Common myeloid progenitor, CD34-positive (primary cell): ENCODE measurements around the gene SLC6A16.
"Not testable (repeated sequence)": the region's sequence is repeated elsewhere in the genome, so short reads cannot be mapped to it uniquely, and the experiment has no call there.

Experiments used
- CTCF ChIA-PET: fragments of 350-600 bp; sonication (Branson Sonifier 250); formaldehyde crosslinking; loops from one replicate; lab custom pipeline; 2021; ENCODE audit warnings: antibody characterized with exemption; lab: Charles Lee
- POLR2A ChIA-PET: fragments of 350-600 bp; sonication (Branson Sonifier 250); formaldehyde crosslinking; loops from one replicate; lab custom pipeline; 2021; ENCODE audit warnings: antibody characterized with exemption; lab: Charles Lee
- DNase-seq, 3 donors: peaks; one replicate each; pipeline versions ENCODE4 v3.0.0 to v3.0.0-alpha.2; 2013
- H3K27ac ChIP-seq, 2 experiments: 1 replicate in 1 of 2; 2 replicates in 1 of 2; pipeline ENCODE4 v1.7.0; 2013; ENCODE audit warnings: inconsistent platforms in 2 of 2, low read length in 2 of 2, mild to moderate bottlenecking in 2 of 2, low read depth in 1 of 2, moderate library complexity in 1 of 2; ENCODE audit not compliant: severe bottlenecking in 2 of 2, insufficient read depth in 1 of 2, poor library complexity in 1 of 2
- H3K27me3 ChIP-seq, 5 experiments: replicated peaks in 2 of 5; 1 replicate in 3 of 5; 2 replicates in 2 of 5; pipeline versions ENCODE4 v1.6.1 to v1.7.0; 2013; ENCODE audit warnings: low read length in 4 of 5, mild to moderate bottlenecking in 2 of 5, moderate library complexity in 2 of 5, inconsistent platforms in 1 of 5; ENCODE audit not compliant: insufficient read depth in 5 of 5, control insufficient read depth in 4 of 5
- H3K36me3 ChIP-seq, 4 experiments: 1 replicate in 2 of 4; 2 replicates in 2 of 4; pipeline versions ENCODE4 v1.6.1 to v1.7.0; 2013; ENCODE audit warnings: low read length in 3 of 4, control low read depth in 1 of 4, mild to moderate bottlenecking in 1 of 4; ENCODE audit not compliant: control insufficient read depth in 4 of 4, insufficient read depth in 4 of 4
- H3K4me1 ChIP-seq, 4 experiments: 1 replicate in 3 of 4; 2 replicates in 1 of 4; pipeline versions ENCODE4 v1.6.1 to v1.7.1; 2013; ENCODE audit warnings: low read length in 3 of 4, mild to moderate bottlenecking in 3 of 4, control low read depth in 1 of 4, inconsistent platforms in 1 of 4, moderate library complexity in 1 of 4; ENCODE audit not compliant: control insufficient read depth in 4 of 4, insufficient read depth in 4 of 4; ENCODE audit errors: control extremely low read depth in 1 of 4
- H3K4me3 ChIP-seq, 7 experiments: 1 replicate in 4 of 7; 2 replicates in 3 of 7; pipeline versions ENCODE4 v1.5.1 to v1.7.0; 2013; ENCODE audit warnings: mild to moderate bottlenecking in 7 of 7, low read length in 6 of 7, moderate library complexity in 6 of 7, inconsistent platforms in 2 of 7, low read depth in 2 of 7, control low read depth in 1 of 7; ENCODE audit not compliant: insufficient read depth in 4 of 7, control insufficient read depth in 1 of 7; ENCODE audit errors: extremely low read depth in 1 of 7
- H3K9me3 ChIP-seq, 5 experiments: 1 replicate in 4 of 5; 2 replicates in 1 of 5; pipeline versions ENCODE4 v1.6.1 to v1.7.1; 2013; ENCODE audit warnings: low read length in 4 of 5, mild to moderate bottlenecking in 2 of 5, inconsistent platforms in 1 of 5, low read depth in 1 of 5, moderate library complexity in 1 of 5; ENCODE audit not compliant: control insufficient read depth in 4 of 5, insufficient read depth in 2 of 5; ENCODE audit errors: control extremely low read depth in 1 of 5
- WGBS: methylation state at CpG from one replicate; pipeline ENCODE4 v1.1.5; 2013; ENCODE audit not compliant: insufficient coverage; 5-methylcytosine and 5-hydroxymethylcytosine counted together

Gene SLC6A16

DNA sequence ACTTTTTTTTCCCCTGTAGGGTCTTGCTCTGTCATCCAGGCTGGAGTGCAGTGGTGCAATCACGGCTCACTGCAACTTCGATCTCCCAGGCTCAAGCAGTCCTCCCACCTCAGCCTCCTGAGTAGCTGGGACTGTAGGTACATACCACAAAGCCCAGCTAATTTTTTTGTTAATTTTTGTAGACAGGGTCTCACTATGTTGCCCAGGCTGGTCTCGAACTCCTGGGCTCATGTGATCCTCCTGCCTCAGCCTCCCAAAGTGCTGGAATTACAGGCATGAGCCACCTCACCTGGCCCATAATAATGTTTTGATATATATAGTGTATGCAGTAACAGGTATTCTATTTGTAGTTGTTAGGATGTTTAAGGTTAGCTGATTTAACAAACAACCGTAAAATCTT, 6.2 kb upstream of the SLC6A16 start:
- H3K36me3 ChIP-seq, POLR2A ChIA-PET, H3K4me3 ChIP-seq, DNase-seq, H3K27me3 ChIP-seq, H3K9me3 ChIP-seq, H3K27ac ChIP-seq: not testable (repeated sequence)
- 100% methylated on average over 1 of the region's 4 CpGs for WGBS
- CTCF ChIA-PET, result interaction anchor here (1.0 kb wide), 1 partner anchor 139 kb away, joined by 5 read pairs; no protein-coding TSS in a partner anchor
- peaks cover 2 to 44% (median 34%) of the 10 kb centered on the region in 4 experiments for H3K4me1 ChIP-seq

DNA sequence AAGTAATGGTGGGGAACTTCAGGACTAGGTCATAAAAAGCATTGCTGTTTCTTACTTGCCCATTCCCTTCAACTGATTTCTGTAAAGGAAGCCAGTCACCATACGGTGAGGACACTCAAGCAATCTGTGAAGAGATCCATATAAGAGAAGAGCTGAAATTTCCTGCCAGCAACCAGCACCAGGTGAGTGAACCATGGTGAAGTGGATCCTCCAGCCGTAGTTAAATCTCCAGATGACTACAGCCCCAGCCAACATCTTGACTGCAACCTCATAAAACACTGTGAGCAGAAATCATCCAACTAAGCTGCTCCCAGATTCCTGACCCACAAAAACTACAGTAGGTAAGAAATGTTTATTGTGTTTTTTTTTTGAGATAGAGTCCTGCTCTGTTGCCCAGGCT, 3.8 kb upstream of the SLC6A16 start:
- WGBS, result 100% methylated on average over 2 of the region's 2 CpGs
- H3K27ac ChIP-seq, result no peak overlapping the region

DNA sequence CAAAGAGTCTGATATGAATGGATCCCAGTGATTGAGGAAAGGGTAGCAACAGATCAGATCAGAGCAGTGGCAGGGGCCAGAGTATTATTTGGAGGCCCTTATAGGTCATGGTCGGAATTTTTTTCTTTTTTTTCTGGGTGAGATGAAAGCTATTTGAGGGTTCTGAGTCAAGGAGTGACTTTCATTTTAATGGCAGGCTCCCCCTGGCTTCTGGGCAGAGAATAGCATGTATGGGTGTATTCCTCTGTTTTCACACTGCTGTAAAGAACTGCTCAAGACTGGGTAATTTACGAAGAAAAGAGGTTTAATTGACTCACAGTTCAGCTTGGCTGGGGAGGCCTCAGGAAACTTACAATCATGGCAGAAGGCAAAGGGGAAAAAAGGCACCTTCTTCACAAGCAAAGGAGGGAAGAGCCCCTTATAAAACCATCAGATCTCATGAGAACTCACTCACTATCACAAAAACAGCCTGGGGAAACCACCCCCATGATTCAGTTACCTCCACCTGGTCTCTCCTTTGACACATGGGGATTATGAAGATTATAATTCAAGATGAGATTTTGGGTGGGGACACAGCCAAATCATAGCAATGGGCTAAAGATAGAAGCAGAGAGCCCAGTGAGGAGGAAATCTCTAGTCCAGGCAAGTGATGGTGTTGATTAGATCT, 3.0 kb upstream of the SLC6A16 start:
- CTCF ChIA-PET, result interaction anchor here (0.7 to 1.8 kb wide), 4 partner anchors 12 to 26 kb away, joined by 3 to 10 read pairs (median 3); no protein-coding TSS in a partner anchor
- no peaks in the 10 kb centered on the region for H3K27me3 ChIP-seq
- POLR2A ChIA-PET, result interaction anchor here (0.7 kb wide), 1 partner anchor 732 kb away, joined by 3 read pairs; no protein-coding TSS in a partner anchor
- WGBS, result 60% methylated on average over 1 of the region's 2 CpGs
- no peak overlapping the region for H3K4me3 ChIP-seq
- no peaks in the 10 kb centered on the region for H3K9me3 ChIP-seq
- peak; percentile 48 to 74 (median 71) for DNase-seq
- no peaks in the 10 kb centered on the region for H3K36me3 ChIP-seq
- peaks cover 2 to 13% (median 7%) of the 10 kb centered on the region in 4 experiments for H3K4me1 ChIP-seq
- H3K27ac ChIP-seq, result no peak overlapping the region

More for the DNA sequence above, 3.8 kb upstream of the SLC6A16 start:
- DNase-seq, result no peak
- ChIA-PET POLR2A (interaction anchor here (0.6 kb wide), 1 partner anchor 327 kb away, joined by 5 read pairs; no protein-coding TSS in a partner anchor), CTCF (interaction anchor here (1.4 to 1.8 kb wide), 2 partner anchors 22 to 27 kb away, joined by 3 to 10 read pairs; no protein-coding TSS in a partner anchor)
- peaks cover 2 to 20% (median 14%) of the 10 kb centered on the region in 4 experiments for H3K4me1 ChIP-seq
- H3K27me3 ChIP-seq, result no peaks in the 10 kb centered on the region
- H3K4me3 ChIP-seq, result no peak overlapping the region
- H3K9me3 ChIP-seq, result no peaks in the 10 kb centered on the region
- no peaks in the 10 kb centered on the region for H3K36me3 ChIP-seq

DNA sequence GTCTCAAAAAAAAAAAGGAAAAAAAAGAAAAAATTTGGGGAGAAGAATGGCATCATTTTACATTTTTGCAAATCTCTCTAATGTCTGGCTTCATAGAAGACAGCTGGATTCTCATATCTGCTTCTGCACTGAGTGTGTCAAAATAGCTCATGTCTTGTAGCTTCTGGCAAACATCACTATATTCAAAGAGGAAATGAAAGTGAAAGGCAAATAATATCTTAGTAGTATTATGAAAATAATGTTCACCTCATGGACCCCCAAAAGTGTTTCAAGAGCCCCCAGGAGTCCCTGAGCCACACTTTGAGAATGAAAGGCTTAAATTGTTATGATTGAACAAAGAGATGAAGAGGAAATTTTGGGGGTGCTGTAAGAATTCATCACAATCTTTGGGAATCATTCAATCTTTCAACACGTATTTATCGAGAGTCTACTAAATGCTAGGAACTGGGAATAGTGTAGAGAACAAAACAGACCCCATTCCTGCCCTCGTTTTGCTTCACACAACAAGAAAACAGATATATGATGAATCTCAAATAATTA, 1.2 kb upstream of the SLC6A16 start:
- WGBS, result no CpG with 5 or more reads among the region's 3 CpGs
- Histone ChIP-seq H3K36me3 (no peaks in the 10 kb centered on the region), H3K4me3 (no peak overlapping the region), H3K4me1 (no peaks in the 10 kb centered on the region), H3K27me3 (no peaks in the 10 kb centered on the region), H3K9me3 (peaks cover 0 to 3% (median 0%) of the 10 kb centered on the region in 5 experiments), H3K27ac (no peak overlapping the region)
- DNase-seq, result peak in 1 of 3 donors; percentile 29
- ChIA-PET CTCF (interaction anchor here (0.7 to 0.8 kb wide), 2 partner anchors 25 to 30 kb away, joined by 4 read pairs; no protein-coding TSS in a partner anchor), POLR2A (no interaction called here)

DNA sequence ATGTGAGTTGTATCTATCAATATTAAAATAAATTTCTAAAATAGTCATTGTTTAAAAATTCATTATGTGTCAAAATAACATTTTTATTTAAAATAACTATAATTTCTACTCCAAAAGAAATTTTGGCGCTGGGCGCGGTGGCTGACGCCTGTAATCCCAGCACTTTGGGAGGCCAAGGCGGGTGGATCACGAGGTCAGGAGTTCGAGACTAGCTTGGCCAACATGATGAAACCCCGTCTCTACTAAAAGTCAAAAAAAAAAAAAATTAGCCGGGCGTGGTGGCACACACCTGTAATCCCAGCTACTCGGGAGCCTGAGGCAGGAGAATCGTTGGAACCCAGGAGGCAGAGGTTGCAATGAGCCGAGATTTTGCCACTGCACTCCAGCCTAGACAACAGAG, 765 bp upstream of the SLC6A16 start:
- H3K27me3 ChIP-seq, H3K4me3 ChIP-seq, H3K9me3 ChIP-seq, POLR2A ChIA-PET, H3K36me3 ChIP-seq, DNase-seq, H3K27ac ChIP-seq, H3K4me1 ChIP-seq: not testable (repeated sequence)
- WGBS, result 100% methylated on average over 7 of the region's 13 CpGs
- CTCF ChIA-PET, result interaction anchor here (0.7 to 1.7 kb wide), 3 partner anchors 8 to 30 kb away, joined by 4 to 5 read pairs (median 4); no protein-coding TSS in a partner anchor

DNA sequence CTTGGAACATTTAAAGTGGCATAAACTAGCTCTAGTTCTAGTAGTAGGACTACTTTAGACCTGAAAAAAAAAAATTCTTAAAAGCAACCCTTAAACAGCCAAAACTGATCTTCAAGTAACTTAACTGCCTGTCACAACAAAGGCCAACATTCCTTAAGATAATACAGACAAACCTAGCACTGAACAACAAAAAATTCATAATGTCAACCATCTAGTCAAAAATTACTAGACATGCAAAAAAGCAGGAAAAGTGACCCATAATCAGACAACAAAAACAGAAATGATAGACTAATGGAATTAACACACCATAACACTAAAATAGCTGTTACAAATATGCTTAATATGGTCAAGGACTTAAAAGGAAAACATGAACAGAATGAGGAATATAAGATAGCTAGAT, 6.7 kb downstream of the SLC6A16 start:
- ChIA-PET POLR2A (no interaction called here), CTCF (interaction anchor here (0.6 to 2.2 kb wide), 4 partner anchors 13 to 151 kb away, joined by 3 to 6 read pairs (median 5); no protein-coding TSS in a partner anchor)
- H3K9me3 ChIP-seq, result peaks cover 0 to 16% (median 4%) of the 10 kb centered on the region in 5 experiments
- no peaks in the 10 kb centered on the region for H3K36me3 ChIP-seq
- no peaks in the 10 kb centered on the region for H3K4me1 ChIP-seq
- no peak for DNase-seq
- no peak overlapping the region for H3K4me3 ChIP-seq
- H3K27me3 ChIP-seq, result no peaks in the 10 kb centered on the region
- no peak overlapping the region for H3K27ac ChIP-seq

DNA sequence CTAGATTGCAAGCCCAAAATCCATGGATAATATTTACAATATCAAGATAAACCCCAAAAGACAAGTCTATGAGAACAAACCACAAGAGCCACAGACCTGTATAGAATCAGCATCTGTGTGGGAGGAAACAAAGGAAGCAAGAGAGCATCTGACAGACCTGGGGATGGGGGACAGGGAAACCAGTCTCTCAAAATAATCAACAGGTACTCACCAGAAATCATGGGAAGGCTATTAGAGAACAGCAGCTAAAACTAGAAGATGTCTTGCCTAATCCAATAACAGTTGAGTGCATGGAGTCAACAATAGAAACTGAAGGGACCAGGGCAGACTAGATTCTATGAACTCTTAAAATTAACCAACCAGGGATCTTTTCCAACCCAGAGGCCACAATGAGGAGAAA, 8.7 kb downstream of the SLC6A16 start:
- Histone ChIP-seq H3K4me3 (no peak overlapping the region), H3K4me1 (no peaks in the 10 kb centered on the region), H3K9me3 (peaks cover 0 to 13% (median 4%) of the 10 kb centered on the region in 5 experiments), H3K27ac (no peak overlapping the region), H3K36me3 (no peaks in the 10 kb centered on the region), H3K27me3 (no peaks in the 10 kb centered on the region)
- ChIA-PET POLR2A (no interaction called here), CTCF (interaction anchor here (0.6 kb wide), 1 partner anchor 21 kb away, joined by 4 read pairs; no protein-coding TSS in a partner anchor)
- DNase-seq, result no peak
